HepG2 (cell line): Measurements from ENCODE around the gene ZIM2. TPM values are rescaled to one million over a fixed set of nuclear protein-coding genes. Genes with fewer than 3 reads are reported as not detected.

ENCODE experiments used
- BHLHE40 ChIP-seq: IDR thresholded peaks from 2 replicates; pipeline ENCODE4 v1.6.1; 2011; ENCODE audit warnings: low read length, improper control_type of control experiment
- MZF1 ChIP-seq: sonication (generic); formaldehyde crosslinking; IDR thresholded peaks from 2 replicates; pipeline ENCODE4 v1.8.1; 2023; ENCODE audit warnings: mild to moderate bottlenecking, missing genetic modification reagents, borderline replicate concordance
- PPARG ChIP-seq: conservative IDR thresholded peaks from 2 replicates; pipeline ENCODE4 v1.6.1; 2016; ENCODE audit warnings: missing biosample characterization, missing genetic modification reagents
- REXO4 ChIP-seq: sonication (generic); formaldehyde crosslinking; IDR thresholded peaks from 2 replicates; pipeline ENCODE4 v1.8.0; 2022; ENCODE audit warnings: missing genetic modification reagents, mild to moderate bottlenecking, borderline replicate concordance
- RFX3 ChIP-seq: IDR thresholded peaks from 2 replicates; pipeline ENCODE4 v1.6.1; 2016; ENCODE audit warnings: missing biosample characterization, missing genetic modification reagents
- ZFP41 ChIP-seq: sonication (generic); formaldehyde crosslinking; IDR thresholded peaks from 2 replicates; pipeline ENCODE4 v1.4.0; 2020; ENCODE audit warnings: mild to moderate bottlenecking, missing genetic modification reagents, borderline replicate concordance
- ZFX ChIP-seq: sonication (generic); formaldehyde crosslinking; IDR thresholded peaks from 2 replicates; pipeline ENCODE4 v1.4.0; 2020; ENCODE audit warnings: mild to moderate bottlenecking, low read depth, missing genetic modification reagents, moderate library complexity
- ZNF232 ChIP-seq: sonication (generic); formaldehyde crosslinking; IDR thresholded peaks from 2 replicates; pipeline ENCODE4 v1.4.0; 2020; ENCODE audit warnings: missing genetic modification reagents, borderline replicate concordance
- ZNF234 ChIP-seq: sonication (generic); formaldehyde crosslinking; conservative IDR thresholded peaks from 2 replicates; pipeline ENCODE4 v1.5.1; 2020; ENCODE audit warnings: mild to moderate bottlenecking, missing genetic modification reagents
- ZNF382 ChIP-seq: sonication (generic); formaldehyde crosslinking; IDR thresholded peaks from 2 replicates; pipeline ENCODE4 v1.5.0; 2020; ENCODE audit warnings: missing genetic modification reagents, mild to moderate bottlenecking, borderline replicate concordance
- ZNF549 ChIP-seq: sonication (generic); formaldehyde crosslinking; IDR thresholded peaks from 2 replicates; pipeline ENCODE4 v1.5.0; 2020; ENCODE audit warnings: missing genetic modification reagents
- ZNF619 ChIP-seq: sonication (generic); formaldehyde crosslinking; IDR thresholded peaks from 2 replicates; pipeline ENCODE4 v1.4.0; 2020; ENCODE audit warnings: mild to moderate bottlenecking, missing genetic modification reagents
- ZNF781 ChIP-seq: sonication (generic); formaldehyde crosslinking; IDR thresholded peaks from 2 replicates; pipeline ENCODE4 v1.5.1; 2020; ENCODE audit warnings: borderline replicate concordance, mild to moderate bottlenecking, missing genetic modification reagents; ENCODE audit errors: not compliant biosample characterization
- polyA plus RNA-seq, 8 experiments: library from polyadenylated mRNA; depleted of rRNA in 3 of 8; stranded (reverse) in 7 of 8; unstranded in 1 of 8; fragments of >200 nt; fragmentation: Illumina TruSeq in 4 of 8; extraction: Trizol in 4 of 8; gene quantifications; 2 replicates each; pipeline versions ENCODE4 v1.2.1 to v1.2.3, GENCODE V29; 2011 to 2016; ENCODE audit warnings: low read depth in 4 of 8, missing spikeins in 1 of 8, mixed read lengths in 1 of 8; ENCODE audit not compliant: insufficient read depth in 1 of 8
- total RNA-seq, 5 experiments: library from RNA; depleted of rRNA; stranded (reverse); fragments of >200 nt; fragmentation: Illumina TruSeq; extraction: Trizol; gene quantifications; 2 replicates each; pipeline ENCODE4 v1.2.3, GENCODE V29; 2016; ENCODE audit warnings: low read depth in 1 of 5
- TF ChIP-seq, protein P1 (sequence below): sonication (generic); formaldehyde crosslinking; IDR thresholded peaks from 2 replicates; pipeline ENCODE4 v1.8.1; 2023; ENCODE audit warnings: mild to moderate bottlenecking, inconsistent platforms, moderate library complexity, missing genetic modification reagents, borderline replicate concordance
- TF ChIP-seq, protein P2 (sequence below): sonication (generic); formaldehyde crosslinking; IDR thresholded peaks from 2 replicates; pipeline ENCODE4 v1.4.0; 2020; ENCODE audit warnings: mild to moderate bottlenecking, missing genetic modification reagents
- TF ChIP-seq, protein P3 (sequence below): sonication (generic); formaldehyde crosslinking; IDR thresholded peaks from 2 replicates; pipeline ENCODE4 v1.8.0; 2022; ENCODE audit warnings: mild to moderate bottlenecking, missing genetic modification reagents; ENCODE audit not compliant: insufficient replicate concordance
- TF ChIP-seq, protein P4 (sequence below): IDR thresholded peaks from 2 replicates; pipeline ENCODE4 v1.6.1; 2016; ENCODE audit warnings: control low read depth
- TF ChIP-seq, protein P5 (sequence below): IDR thresholded peaks from 2 replicates; pipeline ENCODE4 v1.6.1; 2012; ENCODE audit warnings: inconsistent platforms
- TF ChIP-seq, protein P6 (sequence below): sonication (generic); formaldehyde crosslinking; IDR thresholded peaks from 2 replicates; pipeline ENCODE4 v1.9.0; 2021; ENCODE audit warnings: missing genetic modification reagents, borderline replicate concordance
- TF ChIP-seq, protein P7 (sequence below): IDR thresholded peaks from 2 replicates; pipeline ENCODE4 v1.6.1; 2016; ENCODE audit warnings: mild to moderate bottlenecking

Gene ZIM2
- total and polyA plus RNA-seq, 2 of the 13 experiments (the other 11 are each of a cell fraction or from before 2014, with no cell fraction given): 7.2 to 10.3 TPM

DNA sequence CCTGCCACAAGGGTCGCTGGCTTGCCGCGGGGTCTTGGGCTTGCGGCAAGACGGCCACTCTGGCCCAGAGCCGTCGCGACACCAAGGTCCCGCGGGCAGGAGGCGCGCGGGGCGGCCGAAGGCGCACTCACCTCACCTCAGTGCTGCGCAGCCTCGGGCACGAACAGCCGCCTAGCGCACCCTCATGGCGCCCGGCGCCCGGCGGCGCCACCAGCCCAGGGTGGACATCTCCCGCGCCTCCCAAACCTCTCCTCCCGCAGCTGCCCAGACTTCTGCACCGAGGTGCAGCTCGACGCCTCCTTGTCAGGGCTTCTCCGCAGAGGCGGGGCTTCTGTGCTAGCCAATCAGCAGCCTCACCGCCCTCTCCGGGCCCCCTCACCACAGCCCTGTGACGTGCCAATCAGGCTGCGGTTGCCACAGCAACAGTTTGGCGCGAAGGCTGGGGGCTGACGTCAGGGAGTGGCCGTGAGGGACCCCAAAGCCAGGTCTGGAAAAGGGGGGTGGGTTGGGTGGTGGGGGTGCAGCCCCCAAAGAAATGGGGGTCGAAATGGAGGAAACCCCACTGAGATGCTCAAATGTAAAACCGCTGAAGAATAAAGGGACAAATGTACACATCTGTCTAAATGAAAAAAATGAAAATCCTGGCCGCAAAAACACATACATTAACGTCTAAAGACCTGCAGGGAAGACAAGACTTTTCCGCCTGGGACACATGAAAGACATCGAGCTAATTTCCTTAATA is at the start of gene ZIM2, which contains the start of gene PEG3 (continued):
- TF ChIP-seq, protein P1, sequence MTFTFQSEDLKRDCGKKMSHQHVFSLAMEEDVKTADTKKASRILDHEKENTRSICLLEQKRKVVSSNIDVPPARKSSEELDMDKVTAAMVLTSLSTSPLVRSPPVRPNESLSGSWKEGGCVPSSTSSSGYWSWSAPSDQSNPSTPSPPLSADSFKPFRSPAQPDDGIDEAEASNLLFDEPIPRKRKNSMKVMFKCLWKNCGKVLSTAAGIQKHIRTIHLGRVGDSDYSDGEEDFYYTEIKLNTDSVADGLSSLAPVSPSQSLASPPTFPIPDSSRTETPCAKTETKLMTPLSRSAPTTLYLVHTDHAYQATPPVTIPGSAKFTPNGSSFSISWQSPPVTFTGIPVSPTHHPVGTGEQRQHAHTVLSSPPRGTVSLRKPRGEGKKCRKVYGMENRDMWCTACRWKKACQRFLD (CRISPR knock-in tag): peak; percentile 47; the same call in 1 of the 2 replicates
- TF ChIP-seq REXO4: no peak
- TF ChIP-seq RFX3 (CRISPR knock-in tag): peak; percentile 89
- no peak for TF ChIP-seq ZNF549 (CRISPR knock-in tag)
- no peak for TF ChIP-seq ZFX
- TF ChIP-seq, protein P2, sequence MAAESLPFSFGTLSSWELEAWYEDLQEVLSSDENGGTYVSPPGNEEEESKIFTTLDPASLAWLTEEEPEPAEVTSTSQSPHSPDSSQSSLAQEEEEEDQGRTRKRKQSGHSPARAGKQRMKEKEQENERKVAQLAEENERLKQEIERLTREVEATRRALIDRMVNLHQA: no peak
- no peak; the same call in 1 of the 2 replicates for TF ChIP-seq ZFP41 (CRISPR knock-in tag)
- TF ChIP-seq ZNF781 (CRISPR knock-in tag): no peak
- no peak for TF ChIP-seq ZNF234 (CRISPR knock-in tag)
- TF ChIP-seq, protein P3, sequence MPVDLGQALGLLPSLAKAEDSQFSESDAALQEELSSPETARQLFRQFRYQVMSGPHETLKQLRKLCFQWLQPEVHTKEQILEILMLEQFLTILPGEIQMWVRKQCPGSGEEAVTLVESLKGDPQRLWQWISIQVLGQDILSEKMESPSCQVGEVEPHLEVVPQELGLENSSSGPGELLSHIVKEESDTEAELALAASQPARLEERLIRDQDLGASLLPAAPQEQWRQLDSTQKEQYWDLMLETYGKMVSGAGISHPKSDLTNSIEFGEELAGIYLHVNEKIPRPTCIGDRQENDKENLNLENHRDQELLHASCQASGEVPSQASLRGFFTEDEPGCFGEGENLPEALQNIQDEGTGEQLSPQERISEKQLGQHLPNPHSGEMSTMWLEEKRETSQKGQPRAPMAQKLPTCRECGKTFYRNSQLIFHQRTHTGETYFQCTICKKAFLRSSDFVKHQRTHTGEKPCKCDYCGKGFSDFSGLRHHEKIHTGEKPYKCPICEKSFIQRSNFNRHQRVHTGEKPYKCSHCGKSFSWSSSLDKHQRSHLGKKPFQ (CRISPR knock-in tag): no peak
- no peak for TF ChIP-seq ZNF232 (CRISPR knock-in tag)
- no peak for TF ChIP-seq ZNF382
- TF ChIP-seq, protein P4, sequence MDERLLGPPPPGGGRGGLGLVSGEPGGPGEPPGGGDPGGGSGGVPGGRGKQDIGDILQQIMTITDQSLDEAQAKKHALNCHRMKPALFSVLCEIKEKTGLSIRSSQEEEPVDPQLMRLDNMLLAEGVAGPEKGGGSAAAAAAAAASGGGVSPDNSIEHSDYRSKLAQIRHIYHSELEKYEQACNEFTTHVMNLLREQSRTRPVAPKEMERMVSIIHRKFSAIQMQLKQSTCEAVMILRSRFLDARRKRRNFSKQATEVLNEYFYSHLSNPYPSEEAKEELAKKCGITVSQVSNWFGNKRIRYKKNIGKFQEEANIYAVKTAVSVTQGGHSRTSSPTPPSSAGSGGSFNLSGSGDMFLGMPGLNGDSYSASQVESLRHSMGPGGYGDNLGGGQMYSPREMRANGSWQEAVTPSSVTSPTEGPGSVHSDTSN (CRISPR knock-in tag): peak; percentile 90
- TF ChIP-seq, protein P5, sequence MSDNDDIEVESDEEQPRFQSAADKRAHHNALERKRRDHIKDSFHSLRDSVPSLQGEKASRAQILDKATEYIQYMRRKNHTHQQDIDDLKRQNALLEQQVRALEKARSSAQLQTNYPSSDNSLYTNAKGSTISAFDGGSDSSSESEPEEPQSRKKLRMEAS: peak; percentile 40
- TF ChIP-seq, protein P6, sequence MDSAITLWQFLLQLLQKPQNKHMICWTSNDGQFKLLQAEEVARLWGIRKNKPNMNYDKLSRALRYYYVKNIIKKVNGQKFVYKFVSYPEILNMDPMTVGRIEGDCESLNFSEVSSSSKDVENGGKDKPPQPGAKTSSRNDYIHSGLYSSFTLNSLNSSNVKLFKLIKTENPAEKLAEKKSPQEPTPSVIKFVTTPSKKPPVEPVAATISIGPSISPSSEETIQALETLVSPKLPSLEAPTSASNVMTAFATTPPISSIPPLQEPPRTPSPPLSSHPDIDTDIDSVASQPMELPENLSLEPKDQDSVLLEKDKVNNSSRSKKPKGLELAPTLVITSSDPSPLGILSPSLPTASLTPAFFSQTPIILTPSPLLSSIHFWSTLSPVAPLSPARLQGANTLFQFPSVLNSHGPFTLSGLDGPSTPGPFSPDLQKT (CRISPR knock-in tag): no peak
- TF ChIP-seq PPARG (CRISPR knock-in tag): no peak
- no peak for TF ChIP-seq BHLHE40
- TF ChIP-seq, protein P7, sequence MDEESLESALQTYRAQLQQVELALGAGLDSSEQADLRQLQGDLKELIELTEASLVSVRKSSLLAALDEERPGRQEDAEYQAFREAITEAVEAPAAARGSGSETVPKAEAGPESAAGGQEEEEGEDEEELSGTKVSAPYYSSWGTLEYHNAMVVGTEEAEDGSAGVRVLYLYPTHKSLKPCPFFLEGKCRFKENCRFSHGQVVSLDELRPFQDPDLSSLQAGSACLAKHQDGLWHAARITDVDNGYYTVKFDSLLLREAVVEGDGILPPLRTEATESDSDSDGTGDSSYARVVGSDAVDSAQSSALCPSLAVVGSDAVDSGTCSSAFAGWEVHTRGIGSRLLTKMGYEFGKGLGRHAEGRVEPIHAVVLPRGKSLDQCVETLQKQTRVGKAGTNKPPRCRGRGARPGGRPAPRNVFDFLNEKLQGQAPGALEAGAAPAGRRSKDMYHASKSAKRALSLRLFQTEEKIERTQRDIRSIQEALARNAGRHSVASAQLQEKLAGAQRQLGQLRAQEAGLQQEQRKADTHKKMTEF: peak; percentile 42; the same call in 1 of the 2 replicates
- TF ChIP-seq MZF1: no peak
- no peak for TF ChIP-seq ZNF619 (CRISPR knock-in tag)
